NT2/D1 (cell line): ENCODE results near the gene CEBPZ.

Experiments used
- DNase-seq: peaks from one replicate; pipeline ENCODE4 v3.0.0-alpha.2; 2011; ENCODE audit warnings: low read depth, low spot score
- H3K27me3 ChIP-seq: 2 replicates; pipeline ENCODE4 v1.6.0; 2011; ENCODE audit warnings: mild to moderate bottlenecking; ENCODE audit not compliant: insufficient read length, insufficient read depth
- H3K36me3 ChIP-seq: 2 replicates; pipeline ENCODE4 v1.6.1; 2011; ENCODE audit warnings: mild to moderate bottlenecking, low read length, mixed read lengths; ENCODE audit not compliant: insufficient read depth, insufficient read length
- H3K4me1 ChIP-seq: 2 replicates; pipeline ENCODE4 v1.5.1; 2011; ENCODE audit not compliant: insufficient read depth, insufficient read length
- H3K4me3 ChIP-seq: 2 replicates; pipeline ENCODE4 v1.5.1; 2011; ENCODE audit warnings: low read depth; ENCODE audit not compliant: insufficient read length
- H3K9ac ChIP-seq: 2 replicates; pipeline ENCODE4 v1.6.0; 2011; ENCODE audit warnings: low read depth; ENCODE audit not compliant: insufficient read length
- H3K9me3 ChIP-seq: 2 replicates; pipeline ENCODE4 v1.5.1; 2011; ENCODE audit warnings: mild to moderate bottlenecking, low read length; ENCODE audit not compliant: insufficient read depth
- SUZ12 ChIP-seq: IDR thresholded peaks from 2 replicates; pipeline ENCODE4 v1.6.1; 2011; ENCODE audit not compliant: insufficient read length, insufficient read depth; ENCODE audit errors: extremely low read depth
- YY1 ChIP-seq: IDR thresholded peaks from 2 replicates; pipeline ENCODE4 v1.6.1; 2011; ENCODE audit not compliant: insufficient read length, insufficient read depth
- ZNF274 ChIP-seq: IDR thresholded peaks from 2 replicates; pipeline ENCODE4 v1.6.1; 2011; ENCODE audit warnings: mild to moderate bottlenecking, low read depth, low read length

The CEBPZ gene

GRCh38 chr2:37156071-37156856 lies 75.1 kb downstream of the CEBPZ start:
- Histone ChIP-seq H3K36me3 (no peaks in the 10 kb centered on the region), H3K4me1 (no peaks in the 10 kb centered on the region)
- no peak for DNase-seq

DNA sequence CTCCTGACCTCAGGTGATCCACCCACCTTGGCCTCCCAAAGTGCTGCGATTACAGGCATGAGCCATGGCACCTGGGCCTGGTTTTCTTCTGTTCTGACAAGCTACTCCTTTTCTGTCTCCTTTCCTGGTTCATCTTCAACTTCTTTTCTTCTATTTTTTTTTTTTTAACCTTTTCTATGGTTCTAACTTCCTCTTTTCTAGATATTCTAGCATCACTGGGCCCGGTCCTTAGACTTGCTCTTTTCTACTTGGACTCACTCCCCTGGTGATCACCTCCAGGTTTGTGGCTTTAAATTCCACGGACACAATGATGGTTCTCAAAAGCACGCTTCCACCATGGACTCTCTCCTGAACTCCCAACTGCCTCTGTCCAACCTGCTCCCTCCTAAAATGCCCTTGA lies 76.6 kb downstream of the CEBPZ start:
- no peak for DNase-seq
- Histone ChIP-seq H3K4me3 (no peak overlapping the region), H3K4me1 (no peaks in the 10 kb centered on the region), H3K9ac (no peak overlapping the region), H3K27me3 (peaks cover 21% of the 10 kb centered on the region), H3K9me3 (no peaks in the 10 kb centered on the region), H3K36me3 (no peaks in the 10 kb centered on the region)
- TF ChIP-seq SUZ12 (no peak), YY1 (no peak), ZNF274 (no peak)

More at GRCh38 chr2:37156071-37156856, 75.1 kb downstream of the CEBPZ start:
- Histone ChIP-seq H3K27me3 (peaks cover 21% of the 10 kb centered on the region), H3K9me3 (no peaks in the 10 kb centered on the region), H3K9ac (peak overlapping the region; percentile 76), H3K4me3 (peak overlapping the region; percentile 60)
- TF ChIP-seq ZNF274 (no peak), SUZ12 (no peak), YY1 (no peak)

DNA sequence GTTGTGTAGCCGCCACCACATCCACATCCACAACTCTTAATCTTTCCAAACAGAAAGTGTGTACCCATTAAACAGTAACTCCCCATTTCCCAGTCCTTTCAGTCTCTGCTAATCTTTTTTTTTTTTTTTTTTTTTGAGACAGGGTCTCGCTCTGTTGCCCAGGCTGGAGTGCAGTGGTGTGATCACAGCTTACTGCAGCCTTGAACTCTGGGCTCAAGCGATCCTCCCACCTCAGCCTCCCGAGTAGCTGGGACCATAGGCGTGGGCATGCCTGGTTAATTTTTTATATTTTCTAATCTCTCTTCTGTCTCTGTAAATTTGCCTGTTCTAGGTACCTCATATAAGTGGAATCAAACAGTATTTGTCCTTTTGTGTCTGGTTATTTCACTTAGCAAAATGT lies 78.2 kb downstream of the CEBPZ start:
- no peak for TF ChIP-seq ZNF274
- no peak for TF ChIP-seq SUZ12
- no peak for TF ChIP-seq YY1
- H3K4me3 ChIP-seq, result no peak overlapping the region
- H3K9ac ChIP-seq, result no peak overlapping the region
- peaks cover 10% of the 10 kb centered on the region for H3K27me3 ChIP-seq
- no peaks in the 10 kb centered on the region for H3K36me3 ChIP-seq
- no peaks in the 10 kb centered on the region for H3K9me3 ChIP-seq
- DNase-seq, result no peak
- no peaks in the 10 kb centered on the region for H3K4me1 ChIP-seq
